Inferior parietal cortex (tissue), 1 donor: ENCODE results near the gene CBL.

Source experiments
- DNase-seq: peaks from one replicate; pipeline ENCODE4 v3.0.0-alpha.2; 2016; ENCODE audit errors: extremely low spot score

The CBL gene

DNA sequence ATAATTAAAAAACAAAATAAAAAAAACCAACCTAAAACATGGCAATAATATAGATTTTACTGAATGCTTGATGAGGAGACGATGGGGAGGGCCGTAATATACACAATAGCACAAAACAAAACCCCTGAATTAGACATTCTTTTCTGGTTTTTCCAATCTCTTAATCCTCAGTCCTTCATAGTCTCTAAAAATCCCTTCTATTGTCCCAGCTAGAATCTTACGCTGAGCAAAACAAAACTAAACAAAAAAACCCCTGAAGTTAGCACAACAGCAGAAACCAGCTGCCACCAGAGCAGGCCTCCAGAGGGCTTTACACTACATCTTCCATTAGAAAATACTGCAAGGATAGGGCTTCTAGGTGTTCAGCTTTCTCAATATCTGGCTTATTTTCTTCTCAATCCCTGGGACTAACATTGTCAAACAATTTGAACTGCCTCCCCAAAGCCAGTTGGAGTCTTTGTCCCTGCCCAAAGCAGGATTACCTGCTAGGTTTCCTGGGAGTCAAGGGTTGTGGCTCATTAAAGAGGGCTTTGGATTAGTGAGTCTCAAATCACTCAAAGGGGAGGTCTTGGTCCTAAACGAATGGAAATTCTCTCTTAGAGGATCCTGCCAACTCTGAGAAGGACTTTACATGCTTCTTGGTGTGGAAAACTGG, 126.1 kb downstream of the CBL start:
- DNase-seq, result no peak

DNA sequence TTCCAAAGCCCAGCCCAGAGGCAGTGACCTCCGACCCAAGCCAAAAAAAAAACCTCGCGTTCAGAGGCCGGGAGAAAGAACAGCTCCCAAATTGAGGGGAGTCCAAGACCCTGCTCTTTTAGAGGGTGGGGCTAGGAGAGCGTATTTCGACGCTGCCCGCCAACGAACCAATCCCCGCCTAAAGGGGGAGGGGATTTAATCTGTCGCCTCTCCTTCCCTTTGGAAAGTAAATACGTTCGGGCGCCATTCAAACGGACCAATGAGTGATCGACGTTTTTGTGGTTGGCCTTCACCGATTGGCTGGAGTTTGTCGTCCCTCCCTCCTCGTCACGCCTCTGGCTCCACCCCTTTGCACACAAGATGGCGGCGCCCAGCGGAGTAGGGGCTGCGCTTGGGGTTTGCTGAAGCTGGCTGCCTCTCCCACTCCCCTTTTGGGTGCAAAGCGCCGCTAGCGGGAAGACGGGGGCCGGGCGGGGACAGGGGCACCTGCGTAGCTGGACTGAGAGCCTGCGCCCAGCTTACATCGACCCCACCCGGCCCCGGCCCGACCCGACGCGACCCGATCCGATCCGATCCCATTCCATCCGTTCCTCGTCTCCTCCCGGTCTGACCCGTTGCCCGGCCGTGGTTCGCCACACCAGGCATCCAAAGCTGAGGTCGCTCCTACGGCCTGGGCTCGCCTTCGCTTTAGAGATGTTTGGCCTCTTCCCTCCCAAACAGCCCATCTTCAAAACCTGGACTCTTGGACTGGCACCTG, 128.2 kb downstream of the CBL start, which contains the start of gene RNF26:
RNF26 (plus strand) TSS at position 354 of the 757 bp plus-strand sequence. CDS start 596 bp downstream, outside the sequence.
- DNase-seq, result peak; percentile 100

DNA sequence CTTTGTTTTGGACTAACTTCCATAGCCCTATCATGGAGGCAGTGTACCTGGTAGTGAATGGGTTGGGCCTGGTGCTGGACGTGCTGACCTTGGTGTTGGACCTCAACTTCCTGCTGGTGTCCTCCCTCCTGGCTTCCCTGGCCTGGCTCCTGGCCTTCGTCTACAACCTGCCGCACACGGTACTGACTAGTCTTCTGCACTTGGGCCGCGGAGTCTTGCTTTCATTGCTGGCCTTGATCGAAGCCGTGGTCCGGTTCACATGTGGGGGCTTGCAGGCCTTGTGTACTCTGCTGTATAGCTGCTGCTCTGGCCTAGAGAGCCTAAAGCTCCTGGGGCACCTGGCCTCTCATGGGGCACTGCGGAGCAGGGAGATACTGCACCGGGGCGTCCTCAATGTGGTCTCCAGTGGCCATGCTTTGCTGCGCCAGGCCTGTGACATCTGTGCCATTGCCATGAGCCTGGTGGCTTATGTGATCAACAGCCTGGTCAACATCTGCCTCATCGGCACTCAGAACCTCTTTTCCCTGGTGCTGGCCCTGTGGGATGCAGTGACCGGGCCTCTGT, 129.0 kb downstream of the CBL start:
- no peak for DNase-seq

DNA sequence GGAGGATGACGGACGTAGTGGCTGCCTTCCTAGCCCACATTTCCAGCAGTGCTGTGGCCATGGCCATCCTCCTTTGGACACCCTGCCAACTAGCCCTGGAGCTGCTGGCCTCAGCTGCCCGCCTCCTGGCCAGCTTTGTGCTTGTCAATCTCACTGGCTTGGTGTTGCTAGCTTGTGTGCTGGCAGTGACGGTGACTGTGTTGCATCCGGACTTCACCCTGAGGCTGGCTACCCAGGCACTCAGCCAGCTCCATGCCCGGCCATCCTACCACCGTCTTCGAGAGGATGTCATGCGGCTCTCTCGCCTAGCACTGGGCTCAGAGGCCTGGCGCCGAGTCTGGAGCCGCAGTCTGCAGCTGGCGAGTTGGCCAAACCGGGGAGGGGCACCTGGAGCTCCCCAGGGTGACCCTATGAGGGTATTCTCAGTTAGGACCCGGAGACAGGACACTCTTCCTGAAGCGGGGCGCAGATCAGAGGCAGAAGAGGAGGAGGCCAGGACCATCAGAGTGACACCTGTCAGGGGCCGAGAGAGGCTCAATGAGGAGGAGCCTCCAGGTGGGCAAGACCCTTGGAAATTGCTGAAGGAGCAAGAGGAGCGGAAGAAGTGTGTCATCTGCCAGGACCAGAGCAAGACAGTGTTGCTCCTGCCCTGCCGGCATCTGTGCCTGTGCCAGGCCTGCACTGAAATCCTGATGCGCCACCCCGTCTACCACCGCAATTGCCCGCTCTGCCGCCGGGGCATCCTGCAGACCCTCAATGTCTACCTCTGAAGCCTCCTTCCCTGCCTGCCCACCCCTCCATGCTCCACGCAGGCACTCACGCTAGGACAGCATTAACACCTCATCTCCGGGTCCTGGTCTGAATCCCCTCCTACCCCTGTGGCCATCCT, 129.8 kb downstream of the CBL start:
- DNase-seq, result no peak

DNA sequence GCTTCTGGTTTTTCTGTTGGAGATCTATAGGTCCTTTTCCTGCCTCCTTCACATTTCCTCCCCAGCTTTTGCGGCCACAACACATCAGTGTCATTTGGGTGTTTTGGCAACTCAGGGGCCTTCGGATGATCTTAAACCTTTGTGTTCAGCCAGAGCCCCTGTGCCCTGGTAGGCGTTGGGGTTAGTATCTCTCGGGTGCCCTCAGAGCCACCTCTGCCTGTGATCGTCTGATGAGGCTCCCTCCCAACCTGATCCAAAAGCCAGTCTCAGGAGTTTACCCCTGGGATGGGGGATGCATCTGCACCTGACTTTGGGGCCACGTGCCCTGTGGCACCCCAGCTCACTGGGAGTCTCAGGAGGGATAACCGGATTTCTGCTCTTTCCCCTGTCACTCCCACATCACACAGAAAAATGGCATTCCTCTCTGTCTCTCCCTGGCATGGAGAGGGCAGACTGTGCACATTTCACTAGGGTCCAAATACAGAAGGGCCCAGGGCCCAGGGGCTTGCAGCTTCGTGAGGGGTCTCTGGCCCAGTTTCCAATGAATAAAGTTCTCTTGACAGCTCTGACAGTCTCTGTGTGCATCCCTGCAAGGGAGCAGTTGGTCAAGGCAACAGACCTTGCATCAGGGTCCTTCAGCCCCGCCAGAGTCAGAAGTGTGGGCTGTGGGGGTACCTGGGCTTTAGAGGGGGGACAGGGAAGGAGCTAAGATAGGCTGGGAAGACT, 130.8 kb downstream of the CBL start:
- DNase-seq, result no peak

DNA sequence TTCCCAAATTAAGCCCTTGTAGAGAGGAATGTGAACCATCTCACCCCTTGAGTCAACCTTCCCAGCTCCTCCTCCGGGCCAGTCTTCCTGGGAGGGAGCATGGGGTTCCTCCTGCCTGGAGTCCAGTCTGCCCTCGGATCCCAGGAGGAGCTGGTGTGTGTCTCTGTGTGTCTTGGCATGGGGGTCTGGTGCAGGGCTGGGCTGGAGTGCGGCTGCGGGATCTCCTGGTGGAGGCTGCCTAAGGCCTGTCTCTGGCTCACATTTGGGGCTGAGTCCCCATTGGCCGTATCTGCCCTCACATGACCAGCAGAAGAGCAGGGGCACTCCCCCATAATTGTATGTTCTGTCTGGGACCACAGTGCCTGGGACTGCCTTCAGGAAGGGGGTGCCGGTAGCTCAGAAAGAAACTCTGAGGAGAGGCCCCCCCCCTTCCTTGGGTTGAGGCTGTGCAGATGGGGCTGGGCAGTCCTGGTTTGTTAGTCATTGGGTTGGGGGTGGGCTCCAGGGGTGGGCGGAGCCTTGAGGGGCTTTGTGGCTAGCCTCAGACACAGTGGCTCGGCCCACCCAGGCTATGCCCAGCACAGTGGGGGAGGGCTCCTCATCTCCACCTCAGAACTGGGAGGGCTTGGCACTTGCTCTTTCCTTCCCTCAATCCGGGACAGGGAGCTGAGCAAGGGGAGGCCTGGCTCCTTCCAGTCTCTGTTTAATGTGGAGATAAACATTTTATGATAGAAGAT, 131.6 kb downstream of the CBL start:
- no peak for DNase-seq

DNA sequence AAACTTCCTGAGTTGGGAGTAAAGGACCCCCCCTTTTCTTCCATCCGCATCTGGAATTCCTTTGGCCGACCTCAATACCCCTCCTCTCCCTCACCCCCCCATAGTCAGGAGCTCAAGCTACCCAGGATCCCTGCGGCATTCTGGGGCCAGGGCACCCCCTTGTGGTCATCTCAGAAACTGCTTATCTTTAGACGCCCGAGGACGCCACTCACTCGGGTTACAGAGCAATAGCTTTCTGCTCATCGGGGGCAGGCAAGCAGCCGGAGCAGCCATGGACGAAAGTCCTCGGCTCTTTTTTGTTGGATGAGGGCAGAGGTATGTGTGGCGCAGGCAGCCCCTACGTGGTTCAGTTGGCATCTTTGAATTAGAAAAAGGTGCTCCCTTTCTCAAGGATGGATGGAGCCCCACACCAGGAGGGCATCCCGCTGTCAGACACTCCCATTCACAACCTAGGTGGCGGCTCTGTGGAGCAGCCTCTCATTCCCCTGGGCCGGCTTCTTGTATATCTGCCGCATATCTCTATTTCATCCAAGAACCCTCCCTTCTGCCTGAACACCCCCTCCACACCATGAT, 132.3 kb downstream of the CBL start:
- DNase-seq, result peak; percentile 91

DNA sequence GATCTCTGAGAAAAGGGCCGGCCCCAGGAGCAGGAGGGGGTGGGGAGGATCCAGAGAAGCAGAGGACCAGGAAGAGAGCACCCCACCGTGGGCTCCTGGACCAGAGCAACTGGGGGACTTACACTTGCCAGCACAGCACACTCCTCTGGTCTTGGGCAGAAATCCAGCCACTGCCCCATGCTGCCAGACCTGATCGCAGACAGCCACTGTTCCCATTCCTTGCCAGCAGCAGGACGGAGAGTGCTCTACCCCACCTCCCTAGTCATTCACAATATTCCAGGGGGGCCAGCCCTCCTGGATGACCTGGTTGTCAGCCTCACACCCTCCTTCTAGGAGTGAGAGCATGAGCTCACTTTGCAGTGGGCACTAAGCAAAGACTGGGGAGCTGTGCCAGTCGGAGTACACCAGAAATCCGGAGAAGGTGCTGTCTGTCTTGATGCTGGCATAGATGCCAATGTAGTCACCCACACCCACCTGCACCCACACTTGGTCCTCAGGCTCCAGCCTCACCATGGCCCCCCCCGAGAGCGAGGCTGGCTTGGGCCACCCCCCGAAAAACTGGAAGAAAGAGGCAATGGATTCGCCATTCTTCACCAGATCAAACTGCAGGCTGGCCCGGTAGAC, 132.9 kb downstream of the CBL start:
- no peak for DNase-seq

DNA sequence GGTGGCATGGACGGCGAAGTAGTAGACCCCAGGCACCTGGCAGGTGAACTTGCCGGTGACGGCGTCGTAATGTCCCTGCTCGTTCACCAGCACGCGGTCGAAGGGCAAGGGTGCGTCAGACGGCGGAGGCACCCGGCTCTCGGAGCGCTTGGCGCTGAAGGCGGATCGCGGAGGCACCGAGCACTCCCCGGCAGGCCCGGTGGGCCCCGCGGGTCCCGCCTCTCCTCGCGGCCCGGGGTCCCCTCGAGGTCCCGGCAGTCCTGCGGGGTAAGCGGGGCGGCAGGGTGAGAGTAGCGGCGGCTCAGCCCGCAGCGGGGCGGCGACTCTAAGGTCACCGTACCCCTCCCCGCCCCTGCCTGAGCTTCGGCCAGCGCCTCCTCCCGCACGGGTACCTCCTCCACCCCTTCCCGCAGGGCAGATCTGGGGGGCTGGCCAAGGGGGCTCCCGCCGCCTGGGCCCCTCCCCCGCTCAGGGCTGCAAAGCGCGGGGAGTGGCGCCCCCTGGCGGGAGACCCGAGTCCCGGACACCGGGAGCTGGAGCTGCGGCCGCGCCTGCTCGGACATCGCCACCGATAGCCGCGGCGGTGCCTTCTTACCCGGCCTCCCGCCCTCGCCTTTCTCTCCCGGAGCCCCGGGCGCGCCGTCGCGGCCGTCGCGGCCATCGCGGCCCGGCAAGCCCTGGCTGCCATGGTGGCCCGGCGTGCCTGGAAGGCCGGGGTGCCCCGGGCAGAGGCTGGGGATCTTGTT, 133.6 kb downstream of the CBL start:
- peak; percentile 63 for DNase-seq

DNA sequence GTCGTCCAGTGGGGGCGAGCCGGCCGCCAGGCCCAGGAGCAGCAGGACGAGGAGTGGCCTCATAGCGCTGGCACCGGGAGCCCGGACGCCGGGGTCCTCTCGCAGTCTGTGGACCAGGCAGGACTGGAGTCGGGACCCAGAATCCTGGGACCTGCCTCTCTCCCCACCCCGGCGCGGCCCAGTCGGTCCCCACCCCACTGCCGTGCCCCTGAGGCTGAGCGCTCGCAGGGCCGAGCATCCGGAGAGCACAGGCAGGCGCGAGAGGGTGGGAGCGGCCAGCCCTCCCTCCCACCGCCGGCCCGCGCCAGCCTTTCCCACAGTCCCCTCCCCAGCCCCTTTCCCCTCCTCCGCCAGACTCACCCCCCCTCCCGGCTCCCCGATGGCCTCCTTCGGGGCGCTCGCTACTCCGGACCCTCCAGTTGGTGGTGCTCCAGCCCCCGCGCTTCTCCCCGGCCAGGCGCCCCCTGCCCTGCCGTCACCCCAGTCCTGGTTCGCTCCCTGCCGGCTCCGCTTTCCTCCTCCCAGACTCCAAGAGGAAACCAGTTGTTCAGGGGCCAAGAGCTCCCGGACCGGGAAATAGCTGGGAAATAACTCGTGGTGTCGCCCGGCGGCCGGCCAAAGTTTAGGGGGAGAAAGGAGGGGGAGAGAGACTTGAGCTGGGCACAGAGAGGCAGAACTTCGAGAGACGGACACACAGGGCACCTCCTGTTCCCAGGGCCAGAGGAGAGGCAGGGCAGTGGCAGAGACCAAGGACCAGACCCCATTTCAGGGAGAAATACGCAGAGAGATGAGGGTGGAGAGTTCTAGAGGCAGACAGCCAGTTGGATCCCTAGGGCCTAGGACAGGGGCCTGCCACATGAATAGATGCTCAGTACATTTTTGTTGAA, 134.4 kb downstream of the CBL start, which contains the start of gene C1QTNF5:
C1QTNF5 (minus strand) TSS at position 549 of the 887 bp plus-strand sequence; CDS start at position 63, 486 bp downstream.
- DNase-seq, result no peak

DNA sequence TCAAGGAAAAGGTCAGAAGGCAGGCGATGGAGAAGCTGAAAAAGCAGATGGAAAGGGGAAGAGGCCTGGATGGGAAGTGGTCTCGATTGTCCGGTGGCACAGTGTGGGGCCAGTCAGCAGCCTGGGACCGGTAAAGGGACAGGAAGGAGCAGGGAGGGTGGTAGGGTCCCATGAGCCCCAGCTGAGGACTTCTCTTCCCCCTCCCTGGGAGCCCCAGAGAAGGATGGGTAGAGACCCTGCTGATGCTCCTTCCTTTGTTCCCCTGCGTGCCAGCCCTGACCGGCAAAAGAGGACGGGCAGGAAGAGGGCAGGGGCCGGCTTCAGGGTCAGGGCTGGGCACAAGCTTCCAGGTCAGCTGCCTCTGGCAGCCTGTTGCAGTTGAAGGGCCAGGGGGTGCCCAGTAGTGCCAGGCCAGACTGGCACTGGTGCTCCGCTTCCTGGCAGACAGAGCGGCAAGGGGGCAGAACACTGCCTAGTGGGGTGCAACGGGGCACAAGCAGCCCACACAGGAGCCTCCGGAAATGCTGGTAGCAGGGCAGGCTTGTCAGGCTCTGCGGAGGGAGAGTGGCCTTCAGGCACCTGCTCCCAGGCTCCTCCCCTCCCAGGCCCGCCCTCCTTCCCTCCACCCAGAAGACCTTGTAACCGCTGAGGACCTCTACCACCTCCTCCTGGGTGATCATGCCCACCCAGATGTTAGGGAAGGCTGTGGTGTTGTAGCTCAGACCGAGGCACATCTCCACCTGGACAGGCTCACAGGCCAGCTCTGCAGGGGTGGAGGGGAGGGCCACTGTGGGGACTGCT, 135.3 kb downstream of the CBL start:
- DNase-seq, result no peak

DNA sequence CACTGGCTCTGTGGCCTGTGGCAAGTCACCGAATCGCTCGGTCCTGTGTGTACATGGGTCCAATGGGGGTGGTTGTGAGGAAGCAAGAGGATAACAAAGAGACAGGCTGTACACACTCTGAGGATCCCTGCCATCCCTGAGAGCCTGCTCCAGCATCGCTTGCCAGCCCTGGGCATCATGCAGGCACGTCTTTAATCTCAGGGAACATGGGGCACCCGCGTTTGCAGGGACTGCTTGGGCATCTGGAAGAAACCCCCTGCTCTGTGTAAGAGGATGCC, 135.8 kb downstream of the CBL start:
- no peak for DNase-seq

DNA sequence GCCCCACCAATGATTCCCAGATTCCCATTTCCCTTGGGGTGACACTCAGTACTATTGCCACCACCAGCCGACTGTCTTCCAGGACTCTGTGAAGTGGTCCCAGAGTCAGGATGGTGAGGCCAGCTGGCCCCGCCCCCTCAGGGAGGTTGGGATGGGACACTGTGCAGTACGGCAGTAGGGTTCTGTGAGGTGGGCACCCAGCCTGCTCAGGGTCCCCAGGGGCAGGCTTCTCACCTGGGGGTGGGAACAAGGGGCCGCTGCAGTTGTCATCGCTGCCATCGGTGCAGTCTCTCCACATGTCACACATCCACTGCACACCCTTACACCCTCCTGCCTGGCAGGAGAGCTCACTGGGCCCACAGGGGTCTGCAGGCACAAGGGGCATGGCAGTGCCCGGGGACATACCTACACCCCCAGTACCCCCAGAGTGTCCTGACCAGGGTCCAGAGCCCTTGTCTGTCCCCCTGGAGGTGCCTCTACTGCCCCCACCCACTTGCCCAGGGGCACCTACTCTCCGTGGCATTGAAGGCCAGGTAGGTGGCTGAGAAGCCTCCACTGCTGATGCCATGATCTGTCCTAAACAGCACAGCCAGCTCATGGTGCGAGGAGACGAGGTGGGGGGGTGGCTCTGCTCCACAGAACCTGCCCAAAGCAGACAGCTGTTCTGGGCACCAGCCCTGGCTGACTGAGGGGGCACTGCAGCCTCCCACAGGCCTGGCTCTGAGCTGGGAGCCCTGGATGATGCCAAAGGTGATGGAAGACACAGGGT, 136.4 kb downstream of the CBL start:
- DNase-seq, result no peak

DNA sequence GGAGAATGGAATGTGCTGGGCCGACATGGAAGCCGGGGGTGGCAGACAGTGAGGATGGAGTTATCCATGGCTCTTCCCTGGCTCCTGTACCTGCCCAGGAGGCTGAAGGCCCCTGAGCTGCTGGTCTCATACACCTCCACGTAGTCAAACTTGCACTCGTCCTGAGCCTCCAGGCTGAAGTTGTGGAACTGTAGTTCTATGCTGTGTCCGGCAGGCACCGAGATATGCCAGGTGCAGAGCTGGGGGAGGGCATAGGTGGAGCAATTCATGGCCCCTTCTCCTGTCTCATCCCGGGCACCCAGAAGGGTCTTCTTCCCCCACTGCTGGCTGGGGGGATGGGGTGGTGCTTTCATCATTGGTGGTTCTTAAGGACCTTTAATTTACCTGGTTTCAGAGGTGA, 137.6 kb downstream of the CBL start:
- DNase-seq, result no peak

DNA sequence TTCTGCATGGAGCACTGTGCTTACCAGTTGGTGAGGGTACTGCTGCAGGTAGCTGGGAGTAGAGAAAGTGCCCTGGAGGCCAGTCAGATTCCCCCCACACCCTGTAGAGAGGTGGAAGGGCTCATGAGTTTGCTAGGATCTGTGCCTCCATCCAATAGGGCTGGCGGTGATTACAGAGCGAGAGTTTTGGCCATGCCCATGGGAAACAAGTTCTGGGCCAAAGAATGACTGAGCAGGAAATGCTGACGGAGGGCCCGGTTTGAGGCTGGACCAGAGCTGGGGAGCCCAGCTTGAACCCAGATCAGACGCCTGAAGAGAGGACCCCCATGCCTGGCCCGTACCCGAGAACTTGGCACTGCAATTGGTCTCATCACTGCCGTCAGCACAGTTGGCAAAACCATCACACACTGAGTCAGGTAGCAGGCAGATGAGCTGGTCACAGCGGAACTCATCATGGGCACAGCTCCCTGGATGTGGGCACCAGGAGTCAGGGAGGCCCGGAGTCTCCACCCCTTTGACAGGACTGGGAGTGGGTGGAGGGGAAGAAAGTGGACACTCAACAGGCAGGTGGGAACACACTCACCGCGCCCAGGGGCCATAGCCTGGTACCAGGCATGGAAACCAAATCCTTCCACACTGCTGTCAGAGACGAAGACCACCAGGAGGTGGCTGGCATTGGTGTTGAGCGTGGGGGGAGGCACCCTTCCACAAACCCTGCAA, 138.3 kb downstream of the CBL start:
- no peak for DNase-seq

DNA sequence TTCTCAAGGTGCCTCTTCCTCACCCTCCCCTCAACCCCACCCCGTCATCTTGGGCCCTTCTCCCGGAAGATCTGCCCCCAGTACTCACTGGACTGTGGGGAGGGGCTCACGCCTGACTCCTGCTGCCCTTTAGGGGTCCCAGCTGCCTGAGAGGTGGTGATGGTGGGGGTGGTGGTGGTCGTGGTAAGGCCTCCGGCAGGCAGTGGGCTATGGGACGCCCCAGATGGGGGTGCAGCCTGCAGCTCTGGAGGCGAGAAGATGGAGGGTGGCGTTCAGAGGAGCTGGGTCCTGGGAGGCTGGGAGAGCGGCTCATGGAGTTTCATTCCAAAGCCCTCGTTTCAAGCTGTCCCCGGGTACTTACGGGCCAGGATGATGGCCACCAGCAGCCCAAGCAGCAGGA, 139.5 kb downstream of the CBL start:
- no peak for DNase-seq
